Mesendoderm (in vitro differentiated cells): Measurements from ENCODE around the gene METAP2.

ENCODE experiments used
- DNase-seq: peaks from one replicate; pipeline ENCODE4 v3.0.0; 2013
- H2AK5ac ChIP-seq: 2 replicates; pipeline ENCODE4 v1.6.1; 2013; ENCODE audit warnings: low read length, inconsistent platforms
- H2BK120ac ChIP-seq: 2 replicates; pipeline ENCODE4 v1.6.1; 2013; ENCODE audit warnings: low read depth, mild to moderate bottlenecking, low read length, moderate library complexity, mixed read lengths
- H2BK15ac ChIP-seq: replicated peaks from 2 replicates; pipeline ENCODE4 v1.6.1; 2013; ENCODE audit warnings: low read depth, mild to moderate bottlenecking, moderate library complexity
- H2BK5ac ChIP-seq: 2 replicates; pipeline ENCODE4 v1.6.1; 2013; ENCODE audit warnings: low read length, inconsistent platforms
- H3K18ac ChIP-seq: 2 replicates; pipeline ENCODE4 v1.6.1; 2013; ENCODE audit warnings: mild to moderate bottlenecking, low read length, mixed read lengths
- H3K23ac ChIP-seq: one replicate; pipeline ENCODE4 v1.6.1; 2013; ENCODE audit warnings: low read length
- H3K27ac ChIP-seq: 2 replicates; pipeline ENCODE4 v1.5.1; 2013; ENCODE audit warnings: low read depth, mild to moderate bottlenecking, inconsistent platforms, low read length, moderate library complexity
- H3K27me3 ChIP-seq: 2 replicates; pipeline ENCODE4 v1.6.1; 2013; ENCODE audit warnings: low read length, control low read depth, mild to moderate bottlenecking, inconsistent platforms; ENCODE audit not compliant: insufficient read depth, poor library complexity
- H3K36me3 ChIP-seq: 2 replicates; pipeline ENCODE4 v1.6.1; 2013; ENCODE audit warnings: low read length, inconsistent platforms; ENCODE audit not compliant: control insufficient read depth, insufficient read depth
- H3K4ac ChIP-seq: one replicate; pipeline ENCODE4 v1.6.1; 2013; ENCODE audit warnings: low read depth, mild to moderate bottlenecking, low read length, moderate library complexity
- H3K4me1 ChIP-seq: 2 replicates; pipeline ENCODE4 v1.6.1; 2013; ENCODE audit warnings: low read depth, low read length, inconsistent platforms; ENCODE audit not compliant: control insufficient read depth
- H3K4me2 ChIP-seq: 2 replicates; pipeline ENCODE4 v1.6.1; 2013; ENCODE audit warnings: low read length
- H3K4me3 ChIP-seq: 2 replicates; pipeline ENCODE4 v1.5.1; 2013; ENCODE audit warnings: mild to moderate bottlenecking, low read length
- H3K56ac ChIP-seq: one replicate; pipeline ENCODE4 v1.6.1; 2013; ENCODE audit warnings: low read length
- H3K79me1 ChIP-seq: 2 replicates; pipeline ENCODE4 v1.6.1; 2013; ENCODE audit warnings: low read length, inconsistent platforms
- H3K79me2 ChIP-seq: 2 replicates; pipeline ENCODE4 v1.6.1; 2013; ENCODE audit warnings: mild to moderate bottlenecking, low read length; ENCODE audit not compliant: control insufficient read depth, insufficient read depth
- H3K9ac ChIP-seq: 2 replicates; pipeline ENCODE4 v1.6.1; 2013; ENCODE audit warnings: low read length, inconsistent platforms
- H4K5ac ChIP-seq: one replicate; pipeline ENCODE4 v1.6.1; 2013; ENCODE audit warnings: low read length
- H4K8ac ChIP-seq: one replicate; pipeline ENCODE4 v1.6.1; 2013; ENCODE audit warnings: low read depth, mild to moderate bottlenecking, control low read depth, low read length, moderate library complexity
- WGBS: extraction: QIAGEN DNeasy Blood & Tissue Kit; methylation state at CpG from one replicate; pipeline ENCODE4 v1.1.7; 2013; ENCODE audit warnings: low lambda C conversion rate, missing lambda C conversion rate; ENCODE audit not compliant: insufficient coverage; ENCODE audit errors: extremely low coverage; 5-methylcytosine and 5-hydroxymethylcytosine counted together

The METAP2 gene

DNA sequence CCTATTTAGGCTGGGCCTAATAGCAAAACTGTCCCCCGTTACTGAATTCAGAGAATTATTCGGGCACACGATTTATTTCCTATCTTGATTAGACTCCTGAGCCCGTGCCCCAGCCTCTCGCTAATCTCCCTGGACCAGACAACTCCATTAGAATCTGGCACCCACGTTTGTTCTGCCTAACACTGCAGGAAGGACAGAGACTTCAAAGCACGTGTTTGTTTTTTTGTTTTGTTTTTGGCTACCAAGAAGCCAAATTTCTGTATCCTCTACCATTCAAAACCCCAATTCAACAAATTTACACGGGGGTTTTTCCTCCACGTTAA, 72.5 kb downstream of the METAP2 start:
- no peak overlapping the region for H2BK15ac ChIP-seq
- peaks cover 1% of the 10 kb centered on the region for H3K79me2 ChIP-seq
- no peak overlapping the region for H2BK5ac ChIP-seq
- WGBS, result no CpG with 5 or more reads among the region's 9 CpGs
- H3K27ac ChIP-seq, result no peak overlapping the region
- H4K8ac ChIP-seq, result no peak overlapping the region
- H3K4me1 ChIP-seq, result peaks cover 5% of the 10 kb centered on the region
- no peak overlapping the region for H3K4me3 ChIP-seq
- H3K56ac ChIP-seq, result no peak overlapping the region
- H3K18ac ChIP-seq, result peak overlapping the region; percentile 30
- DNase-seq, result peak; percentile 40
- no peak overlapping the region for H4K5ac ChIP-seq
- no peak overlapping the region for H3K9ac ChIP-seq
- H3K27me3 ChIP-seq, result no peaks in the 10 kb centered on the region
- H2AK5ac ChIP-seq, result no peak overlapping the region
- no peak overlapping the region for H3K23ac ChIP-seq
- H3K36me3 ChIP-seq, result no peaks in the 10 kb centered on the region
- no peak overlapping the region for H3K4ac ChIP-seq
- no peak overlapping the region for H3K4me2 ChIP-seq
- no peak overlapping the region for H2BK120ac ChIP-seq
- no peaks in the 10 kb centered on the region for H3K79me1 ChIP-seq

DNA sequence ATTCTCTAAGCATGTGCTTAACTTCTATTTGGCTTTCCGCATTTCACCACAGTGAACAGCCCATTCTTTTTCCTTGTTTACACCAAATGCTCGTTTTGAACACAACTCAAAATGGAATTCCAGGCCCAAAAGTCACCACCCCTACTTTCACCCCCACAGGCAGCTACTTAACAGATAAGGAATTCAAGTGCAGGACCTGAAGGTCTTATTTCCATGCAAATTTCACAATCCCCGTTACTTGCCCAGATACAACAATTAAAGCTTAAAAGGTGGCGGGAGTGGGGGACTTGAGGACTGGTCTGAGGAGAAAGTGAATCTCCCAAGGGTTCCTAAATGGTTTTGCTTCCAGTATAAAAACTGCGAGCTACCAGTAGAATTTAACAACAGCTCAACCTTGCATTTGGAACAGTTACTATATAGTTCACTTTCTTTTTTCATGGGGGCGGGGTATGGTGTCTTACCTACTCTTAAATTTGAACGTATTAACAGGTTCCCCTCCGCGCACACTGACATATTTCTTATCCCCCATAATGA, 73.6 kb downstream of the METAP2 start:
- Histone ChIP-seq H3K79me1 (no peaks in the 10 kb centered on the region), H3K4ac (no peak overlapping the region), H3K27me3 (no peaks in the 10 kb centered on the region), H4K5ac (no peak overlapping the region), H2BK120ac (no peak overlapping the region), H2AK5ac (no peak overlapping the region), H4K8ac (no peak overlapping the region), H3K56ac (peak overlapping the region; percentile 84), H2BK15ac (no peak overlapping the region), H3K23ac (no peak overlapping the region), H3K79me2 (no peaks in the 10 kb centered on the region), H3K18ac (no peak overlapping the region), H3K4me1 (peaks cover 7% of the 10 kb centered on the region), H3K4me3 (peak overlapping the region; percentile 64), H3K27ac (no peak overlapping the region), H3K4me2 (peak overlapping the region; percentile 93), H3K9ac (no peak overlapping the region), H3K36me3 (no peaks in the 10 kb centered on the region), H2BK5ac (no peak overlapping the region)
- peak; percentile 81 for DNase-seq
- no CpG with 5 or more reads among the region's 9 CpGs for WGBS

- peak overlapping the region; percentile 57 for H3K18ac ChIP-seq
- H3K4me2 ChIP-seq, result peak overlapping the region; percentile 93
- WGBS, result no CpG with 5 or more reads among the region's 50 CpGs
- peak overlapping the region; percentile 84 for H3K56ac ChIP-seq
- H4K5ac ChIP-seq, result no peak overlapping the region
- H2AK5ac ChIP-seq, result no peak overlapping the region
- H3K4me3 ChIP-seq, result peak overlapping the region; percentile 64
- H3K36me3 ChIP-seq, result no peaks in the 10 kb centered on the region
- no peak overlapping the region for H3K23ac ChIP-seq
- no peaks in the 10 kb centered on the region for H3K79me2 ChIP-seq
- no peak overlapping the region for H2BK5ac ChIP-seq
- peak; percentile 74 for DNase-seq
- H3K27me3 ChIP-seq, result no peaks in the 10 kb centered on the region
- H3K4ac ChIP-seq, result peak overlapping the region; percentile 49
- no peak overlapping the region for H2BK15ac ChIP-seq
- H3K27ac ChIP-seq, result peak overlapping the region; percentile 63
- H2BK120ac ChIP-seq, result no peak overlapping the region
- no peak overlapping the region for H4K8ac ChIP-seq
- peak overlapping the region; percentile 65 for H3K9ac ChIP-seq
- H3K79me1 ChIP-seq, result no peaks in the 10 kb centered on the region
- peaks cover 7% of the 10 kb centered on the region for H3K4me1 ChIP-seq
Observed at GRCh38 chr12:95548056-95548538, 74.1 kb downstream of the METAP2 start.

- H3K9ac ChIP-seq, result peak overlapping the region; percentile 65
- peak overlapping the region; percentile 57 for H3K18ac ChIP-seq
- peaks cover 7% of the 10 kb centered on the region for H3K4me1 ChIP-seq
- peak overlapping the region; percentile 93 for H3K4me2 ChIP-seq
- no peak overlapping the region for H4K5ac ChIP-seq
- H3K56ac ChIP-seq, result peak overlapping the region; percentile 84
- H3K4ac ChIP-seq, result peak overlapping the region; percentile 49
- peak overlapping the region; percentile 64 for H3K4me3 ChIP-seq
- H3K79me2 ChIP-seq, result no peaks in the 10 kb centered on the region
- H2BK5ac ChIP-seq, result no peak overlapping the region
- H3K27me3 ChIP-seq, result no peaks in the 10 kb centered on the region
- H2AK5ac ChIP-seq, result no peak overlapping the region
- WGBS, result no CpG with 5 or more reads among the region's 98 CpGs
- H4K8ac ChIP-seq, result no peak overlapping the region
- H2BK120ac ChIP-seq, result no peak overlapping the region
- H3K36me3 ChIP-seq, result no peaks in the 10 kb centered on the region
- DNase-seq, result peak; percentile 48
- H2BK15ac ChIP-seq, result no peak overlapping the region
- no peaks in the 10 kb centered on the region for H3K79me1 ChIP-seq
- peak overlapping the region; percentile 63 for H3K27ac ChIP-seq
- H3K23ac ChIP-seq, result no peak overlapping the region
Observed at GRCh38 chr12:95548539-95549391, 74.8 kb downstream of the METAP2 start.

DNA sequence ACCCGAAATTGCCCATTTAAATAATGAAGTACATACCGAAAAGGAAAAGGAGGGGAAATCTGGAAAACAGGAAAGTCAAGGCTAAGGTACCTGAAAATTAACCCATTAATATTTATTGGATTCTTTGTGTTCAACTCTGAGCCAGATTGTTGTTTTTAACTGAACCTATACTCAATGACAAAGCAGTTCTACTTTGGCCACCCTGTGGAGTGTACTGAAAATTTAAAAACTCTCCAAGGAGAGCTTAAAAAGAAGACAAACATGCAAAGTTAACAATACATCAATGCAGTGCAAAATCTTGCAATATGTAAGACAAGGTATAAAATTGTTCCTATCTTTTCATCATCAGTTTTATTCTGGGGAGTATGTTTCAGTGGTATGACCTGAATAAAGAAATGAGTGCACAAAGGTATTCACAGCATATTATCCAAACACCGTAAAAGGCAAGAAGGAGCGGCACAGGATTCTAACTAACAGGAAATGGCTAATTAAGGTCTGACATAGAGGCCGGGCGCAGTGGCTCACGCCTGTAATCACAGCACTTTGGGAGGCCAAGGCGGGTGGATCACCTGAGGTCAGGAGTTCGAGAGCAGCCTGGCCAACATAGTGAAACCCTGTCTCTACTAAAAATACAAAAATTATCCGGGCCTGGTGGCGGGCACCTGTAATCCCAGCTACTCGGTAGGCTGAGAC, 75.6 kb downstream of the METAP2 start:
- Histone ChIP-seq H3K9ac (no peak overlapping the region), H3K4me1 (peaks cover 7% of the 10 kb centered on the region), H4K5ac (no peak overlapping the region), H2AK5ac (no peak overlapping the region), H4K8ac (no peak overlapping the region), H2BK5ac (no peak overlapping the region), H3K18ac (no peak overlapping the region), H2BK120ac (no peak overlapping the region), H3K4ac (no peak overlapping the region), H3K4me2 (no peak overlapping the region), H3K27me3 (no peaks in the 10 kb centered on the region), H3K79me2 (no peaks in the 10 kb centered on the region), H3K56ac (no peak overlapping the region), H3K23ac (no peak overlapping the region), H3K36me3 (no peaks in the 10 kb centered on the region), H3K79me1 (no peaks in the 10 kb centered on the region), H3K4me3 (no peak overlapping the region), H2BK15ac (no peak overlapping the region), H3K27ac (no peak overlapping the region)
- WGBS, result no CpG with 5 or more reads among the region's 12 CpGs
- DNase-seq, result peak; percentile 59
